Immature natural killer cell (primary cell): ENCODE measurements around the gene APLNR. TPM values are rescaled to one million over a fixed set of nuclear protein-coding genes. Genes with fewer than 3 reads are reported as not detected.

Experiments
- DNase-seq, 3 donors: peaks; one replicate each; pipeline ENCODE4 v3.0.0; 2022; ENCODE audit warnings: mixed read lengths in 1 of 3
- H3K27ac Mint-ChIP-seq, 6 donors: one replicate each; pipeline ENCODE4 v1.8.0; 2020; ENCODE audit warnings: mixed read lengths in 6 of 6, mild to moderate bottlenecking in 5 of 6, inconsistent platforms in 4 of 6, moderate library complexity in 3 of 6
- H3K27me3 Mint-ChIP-seq, 3 donors: one replicate each; pipeline ENCODE4 v1.8.0; 2020 to 2021; ENCODE audit warnings: low read depth in 3 of 3, mild to moderate bottlenecking in 3 of 3, mixed read lengths in 3 of 3, moderate library complexity in 3 of 3, inconsistent platforms in 1 of 3
- H3K36me3 Mint-ChIP-seq, 3 donors: one replicate each; pipeline ENCODE4 v1.8.0; 2020; ENCODE audit warnings: mixed read lengths in 3 of 3, inconsistent platforms in 2 of 3, mild to moderate bottlenecking in 2 of 3
- H3K4me1 Mint-ChIP-seq, 2 donors: one replicate each; pipeline ENCODE4 v1.8.0; 2020; ENCODE audit warnings: inconsistent platforms in 2 of 2, mild to moderate bottlenecking in 2 of 2, mixed read lengths in 2 of 2, moderate library complexity in 1 of 2
- H3K4me3 Mint-ChIP-seq, 5 donors: one replicate each; pipeline ENCODE4 v1.8.0; 2020; ENCODE audit warnings: mild to moderate bottlenecking in 5 of 5, mixed read lengths in 5 of 5, inconsistent platforms in 3 of 5, moderate library complexity in 3 of 5
- H3K9me3 Mint-ChIP-seq, 6 donors: one replicate each; pipeline ENCODE4 v1.8.0; 2020; ENCODE audit warnings: mild to moderate bottlenecking in 6 of 6, mixed read lengths in 6 of 6, inconsistent platforms in 4 of 6, moderate library complexity in 3 of 6
- polyA plus RNA-seq, 3 donors: library from polyadenylated mRNA; unstranded; fragments of 300-500 nt; fragmentation: Illumina TruSeq; gene quantifications; one replicate each; pipeline ENCODE4 v1.2.3, GENCODE V29; 2021

The APLNR gene
- polyA plus RNA-seq, 3 donors from 2014 or later = 0.28 TPM; not detected in 2

DNA sequence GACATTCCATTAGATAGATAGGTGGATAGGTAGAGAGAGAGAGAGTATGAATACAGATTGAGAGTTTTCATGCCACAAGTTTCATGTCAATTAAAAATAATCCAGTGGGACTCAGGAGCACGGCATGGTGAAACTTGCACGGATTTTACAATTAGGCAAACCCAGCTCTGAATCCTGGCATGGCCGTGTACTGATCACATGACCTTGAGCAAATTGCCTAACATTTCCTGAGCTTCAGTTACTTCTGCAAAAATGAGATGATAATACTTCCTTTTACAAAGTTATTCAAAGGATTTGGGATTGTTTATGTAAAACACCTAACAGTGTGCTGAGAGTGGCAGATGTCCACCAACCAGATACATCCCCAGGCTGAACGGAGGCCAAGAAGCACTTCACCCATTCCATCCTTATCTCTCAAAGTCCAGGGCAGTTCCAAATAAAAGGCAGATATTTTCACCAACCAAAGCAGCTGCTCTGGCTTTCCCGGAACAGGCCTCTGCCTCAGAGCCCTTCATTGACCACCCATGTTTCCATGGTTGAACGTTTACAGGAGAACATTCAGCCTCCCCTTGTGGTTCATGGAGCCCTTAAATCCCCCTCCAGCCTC is 17.9 kb downstream of the APLNR start:
- Mint-ChIP-seq H3K9me3 (peaks cover 0 to 3% (median 0%) of the 10 kb centered on the region in 6 donors), H3K4me3 (no peak overlapping the region), H3K4me1 (no peaks in the 10 kb centered on the region), H3K27ac (no peak overlapping the region), H3K27me3 (no peaks in the 10 kb centered on the region), H3K36me3 (no peaks in the 10 kb centered on the region)
- DNase-seq = no peak

DNA sequence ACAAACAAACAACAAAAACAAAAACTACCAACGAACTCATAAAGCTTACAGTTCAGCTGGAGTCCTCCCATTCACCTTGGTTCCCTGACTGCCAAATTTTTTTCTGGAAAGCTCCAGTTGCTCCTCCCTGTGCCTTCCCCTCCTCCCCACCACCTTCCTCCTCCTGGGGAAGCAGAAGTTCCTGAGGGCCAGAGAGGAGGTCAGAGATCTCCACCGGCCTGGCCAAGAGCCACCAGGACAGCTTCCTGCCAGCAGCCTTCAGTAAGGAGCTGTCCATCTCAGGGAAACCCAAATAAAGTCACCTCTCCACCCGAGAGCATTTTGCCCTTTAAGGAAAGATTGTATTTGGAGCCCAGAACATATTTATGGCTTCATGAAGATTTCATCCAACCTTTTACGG is 20.0 kb downstream of the APLNR start:
- DNase-seq = no peak
- H3K4me1 Mint-ChIP-seq = no peaks in the 10 kb centered on the region
- peaks cover 0 to 4% (median 0%) of the 10 kb centered on the region in 6 donors for H3K9me3 Mint-ChIP-seq
- no peak overlapping the region for H3K4me3 Mint-ChIP-seq
- H3K36me3 Mint-ChIP-seq = no peaks in the 10 kb centered on the region
- no peaks in the 10 kb centered on the region for H3K27me3 Mint-ChIP-seq
- H3K27ac Mint-ChIP-seq = no peak overlapping the region

DNA sequence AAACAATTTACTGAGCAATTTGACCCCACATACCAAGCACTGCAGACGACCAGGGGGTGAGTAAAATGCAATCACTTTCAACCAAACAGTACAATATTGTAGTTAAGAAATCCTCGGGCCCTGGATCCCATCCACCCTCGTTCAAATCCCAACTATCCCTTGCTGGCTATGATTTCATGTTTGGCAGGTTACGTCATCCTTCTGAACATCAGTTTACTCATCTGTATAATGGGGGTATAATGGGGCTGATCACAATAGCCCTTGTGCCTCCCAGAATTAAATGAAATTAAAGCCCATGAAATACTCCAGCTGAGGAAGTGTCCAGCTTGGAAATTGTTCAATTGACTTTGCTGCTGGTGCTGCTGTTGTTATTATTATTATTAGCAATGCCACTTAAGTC is 20.6 kb downstream of the APLNR start:
- Mint-ChIP-seq H3K36me3 (no peaks in the 10 kb centered on the region), H3K9me3 (peaks cover 0 to 5% (median 0%) of the 10 kb centered on the region in 6 donors), H3K4me3 (no peak overlapping the region), H3K27ac (no peak overlapping the region), H3K4me1 (no peaks in the 10 kb centered on the region), H3K27me3 (no peaks in the 10 kb centered on the region)
- no peak for DNase-seq

DNA sequence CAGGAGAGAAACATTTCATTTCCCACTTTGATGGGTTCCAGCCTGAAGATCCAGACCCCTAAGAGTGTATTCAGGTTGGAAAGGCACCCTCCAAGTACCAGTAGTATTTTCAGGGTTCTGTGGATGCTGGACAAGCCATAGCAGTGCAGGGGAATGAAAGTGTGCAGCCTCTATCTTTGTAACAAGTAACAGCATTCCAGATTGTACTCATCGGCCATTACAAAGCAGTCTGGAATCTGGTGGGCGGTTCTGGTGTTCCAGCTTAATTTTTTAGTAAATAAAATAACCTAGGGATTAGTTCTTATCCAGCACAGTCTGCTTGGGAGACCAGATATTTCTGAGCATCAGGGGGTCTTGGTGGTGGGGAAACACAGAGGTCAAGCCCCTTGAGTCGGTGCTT is 22.6 kb downstream of the APLNR start:
- Mint-ChIP-seq H3K36me3 (no peaks in the 10 kb centered on the region), H3K4me3 (no peak overlapping the region), H3K9me3 (peaks cover 0 to 4% (median 0%) of the 10 kb centered on the region in 6 donors), H3K4me1 (no peaks in the 10 kb centered on the region), H3K27ac (no peak overlapping the region), H3K27me3 (no peaks in the 10 kb centered on the region)
- DNase-seq = no peak

DNA sequence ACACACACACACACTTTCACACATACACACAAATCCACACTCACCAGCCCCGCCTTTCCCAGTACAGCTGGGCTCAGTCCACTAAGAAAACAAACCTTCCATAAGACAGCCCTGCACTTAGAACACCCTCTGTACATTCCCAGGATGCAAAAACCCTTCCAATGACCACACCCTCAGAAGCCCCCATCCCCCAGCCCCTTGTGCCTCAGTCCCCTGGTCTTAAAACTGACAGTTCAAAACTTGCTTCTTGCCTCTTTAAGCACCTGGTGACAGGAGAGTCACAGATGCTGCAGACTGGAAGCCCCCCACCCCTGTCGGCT is 23.0 kb downstream of the APLNR start:
- Mint-ChIP-seq H3K9me3 (peaks cover 0 to 2% (median 0%) of the 10 kb centered on the region in 6 donors), H3K27ac (no peak overlapping the region), H3K27me3 (no peaks in the 10 kb centered on the region), H3K4me3 (no peak overlapping the region), H3K4me1 (no peaks in the 10 kb centered on the region), H3K36me3 (no peaks in the 10 kb centered on the region)
- DNase-seq = no peak

DNA sequence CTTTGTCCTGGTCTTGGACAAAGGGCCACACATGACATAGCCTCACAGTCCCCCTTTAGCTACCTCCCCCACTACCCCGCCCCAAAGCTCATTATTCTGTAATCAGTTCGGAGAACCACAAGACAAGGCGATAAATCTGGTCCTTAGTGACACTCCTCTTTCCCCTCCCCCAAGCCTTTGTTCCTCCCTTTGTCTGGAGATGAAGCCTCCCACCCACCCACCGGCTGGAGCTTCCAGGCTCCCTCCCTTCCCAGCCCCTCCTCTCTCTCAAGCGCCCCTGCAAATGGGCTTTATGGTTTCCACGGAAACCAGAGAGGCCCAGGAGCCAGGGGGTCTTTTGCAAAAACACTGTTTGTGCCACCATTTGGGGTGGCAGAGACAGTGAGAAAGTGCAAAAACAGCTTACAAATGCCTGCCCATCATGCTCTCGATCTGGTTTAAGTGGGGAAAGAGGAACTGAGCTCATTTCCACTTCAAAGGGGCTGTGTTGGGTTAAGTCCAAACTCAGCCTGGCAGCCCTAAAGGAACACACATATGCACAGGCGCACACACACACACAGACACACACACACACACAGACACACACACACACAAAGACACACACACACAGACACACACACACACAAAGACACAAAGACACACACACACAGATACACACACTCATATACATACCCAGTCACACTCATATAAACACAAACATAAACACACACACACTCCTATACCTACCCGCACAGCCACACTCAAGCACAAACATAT is 23.5 kb downstream of the APLNR start:
- H3K9me3 Mint-ChIP-seq = peaks cover 0 to 2% (median 0%) of the 10 kb centered on the region in 6 donors
- DNase-seq = no peak
- H3K27ac Mint-ChIP-seq = no peak overlapping the region
- no peaks in the 10 kb centered on the region for H3K27me3 Mint-ChIP-seq
- H3K4me1 Mint-ChIP-seq = no peaks in the 10 kb centered on the region
- no peak overlapping the region for H3K4me3 Mint-ChIP-seq
- no peaks in the 10 kb centered on the region for H3K36me3 Mint-ChIP-seq

DNA sequence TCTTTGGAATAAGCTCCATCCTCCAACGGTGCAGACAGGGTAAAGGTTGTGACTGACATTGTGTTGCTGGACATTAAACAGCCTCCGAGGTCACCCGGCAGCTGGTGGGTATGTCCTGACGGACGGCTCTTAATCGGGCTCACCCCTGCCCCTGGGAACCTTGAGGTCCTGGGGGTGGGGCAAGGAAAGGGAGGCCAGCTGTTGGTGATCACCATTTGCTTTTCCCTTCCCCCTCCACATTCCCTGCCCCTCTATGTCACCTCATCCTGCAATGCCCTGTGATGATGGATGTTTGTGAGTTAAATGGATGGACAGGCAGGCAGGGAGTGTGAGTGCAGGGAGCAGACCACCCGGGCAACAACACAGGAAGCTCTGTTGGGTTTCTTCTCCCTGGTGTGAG is 26.3 kb downstream of the APLNR start:
- Mint-ChIP-seq H3K9me3 (peaks cover 0 to 5% (median 0%) of the 10 kb centered on the region in 6 donors), H3K27me3 (peaks cover 0 to 2% (median 0%) of the 10 kb centered on the region in 3 donors), H3K27ac (no peak overlapping the region), H3K36me3 (no peaks in the 10 kb centered on the region), H3K4me1 (no peaks in the 10 kb centered on the region), H3K4me3 (no peak overlapping the region)
- DNase-seq = no peak

DNA sequence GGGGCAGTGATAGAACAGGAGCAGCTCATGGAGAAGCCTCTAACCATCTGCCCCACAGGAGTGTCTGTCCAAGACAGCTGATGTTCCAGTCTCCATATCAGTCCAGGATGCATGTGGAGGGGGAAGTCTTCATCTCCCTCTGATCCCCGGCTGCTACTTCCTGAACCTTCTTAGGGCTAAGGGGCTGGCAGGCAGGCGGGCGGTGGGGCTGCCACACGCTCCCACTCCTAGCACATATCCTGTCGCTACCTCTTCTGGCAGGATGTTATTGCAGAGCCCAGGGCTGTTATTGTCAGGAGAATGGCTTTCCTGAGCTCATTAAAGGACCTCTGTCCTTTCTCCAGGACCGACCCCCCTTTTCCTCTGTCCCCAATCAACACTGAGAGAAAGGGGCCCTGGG is 29.9 kb downstream of the APLNR start:
- no peak overlapping the region for H3K27ac Mint-ChIP-seq
- H3K4me1 Mint-ChIP-seq = no peaks in the 10 kb centered on the region
- no peak for DNase-seq
- H3K27me3 Mint-ChIP-seq = peaks cover 0 to 8% (median 2%) of the 10 kb centered on the region in 3 donors
- no peak overlapping the region for H3K4me3 Mint-ChIP-seq
- H3K9me3 Mint-ChIP-seq = peaks cover 0 to 5% (median 0%) of the 10 kb centered on the region in 6 donors
- H3K36me3 Mint-ChIP-seq = no peaks in the 10 kb centered on the region

DNA sequence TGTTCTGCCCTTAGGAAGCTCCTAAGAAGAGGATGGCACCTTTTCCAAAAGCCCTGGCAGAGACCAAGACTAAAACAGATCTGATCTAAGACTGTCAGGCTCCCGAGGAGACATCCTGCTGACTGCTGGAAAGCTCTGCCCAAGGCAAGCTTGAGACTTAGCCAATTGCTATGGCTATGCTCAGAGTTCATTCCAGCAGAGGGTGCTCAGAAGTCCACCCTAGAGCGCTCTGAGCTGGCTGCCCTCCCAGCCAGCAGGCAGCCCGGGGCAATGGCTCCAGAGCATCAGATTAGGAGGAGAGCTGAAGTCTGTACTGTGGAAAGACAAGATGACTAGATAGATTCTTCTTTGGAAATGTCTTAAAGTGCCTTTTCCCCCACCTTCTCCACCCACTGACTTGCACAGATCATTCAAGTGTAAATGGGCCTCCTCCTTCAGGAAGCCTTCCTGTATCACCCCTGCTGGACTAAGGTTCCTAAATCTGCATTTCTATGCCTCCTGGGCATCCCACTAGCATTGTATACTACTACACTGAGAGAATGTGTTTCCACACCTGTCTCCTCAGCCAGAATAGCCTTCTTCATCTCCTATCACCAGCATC is 31.9 kb downstream of the APLNR start:
- no peak overlapping the region for H3K4me3 Mint-ChIP-seq
- H3K9me3 Mint-ChIP-seq = peaks cover 0 to 3% (median 0%) of the 10 kb centered on the region in 6 donors
- H3K27ac Mint-ChIP-seq = no peak overlapping the region
- H3K36me3 Mint-ChIP-seq = no peaks in the 10 kb centered on the region
- H3K4me1 Mint-ChIP-seq = no peaks in the 10 kb centered on the region
- peaks cover 0 to 8% (median 2%) of the 10 kb centered on the region in 3 donors for H3K27me3 Mint-ChIP-seq
- DNase-seq = no peak

DNA sequence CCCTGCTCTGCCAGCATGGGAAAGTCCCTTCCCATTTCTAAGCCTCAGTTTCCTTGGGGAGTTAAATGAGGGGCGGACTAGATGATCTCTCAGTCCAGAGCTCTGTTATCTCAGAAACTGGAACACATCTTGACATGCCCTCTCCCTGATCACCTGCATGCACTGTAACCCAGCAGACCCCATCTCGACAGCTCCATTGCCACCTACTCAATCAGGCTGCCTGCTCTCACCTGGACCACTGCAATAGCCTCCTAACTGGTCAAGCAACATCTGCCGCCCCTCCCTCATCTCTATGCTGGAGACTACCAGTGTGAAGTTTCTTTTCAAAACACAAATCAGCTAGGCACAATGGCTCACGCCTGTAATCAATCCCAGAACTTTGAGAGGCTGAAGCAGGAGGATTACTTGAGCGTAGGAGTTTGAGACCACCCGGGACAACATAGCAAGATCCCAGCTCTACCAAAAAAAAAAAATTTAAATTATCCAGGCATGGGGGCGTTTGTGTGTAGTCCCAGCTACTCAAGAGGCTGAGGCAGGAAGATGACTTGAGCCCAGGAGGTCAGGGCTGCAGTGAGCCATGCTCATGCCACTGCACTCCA is 33.1 kb downstream of the APLNR start:
- Mint-ChIP-seq H3K4me3 (no peak overlapping the region), H3K27me3 (peaks cover 0 to 8% (median 3%) of the 10 kb centered on the region in 3 donors), H3K4me1 (no peaks in the 10 kb centered on the region), H3K27ac (no peak overlapping the region), H3K9me3 (peaks cover 0 to 3% (median 0%) of the 10 kb centered on the region in 6 donors), H3K36me3 (no peaks in the 10 kb centered on the region)
- DNase-seq = no peak

DNA sequence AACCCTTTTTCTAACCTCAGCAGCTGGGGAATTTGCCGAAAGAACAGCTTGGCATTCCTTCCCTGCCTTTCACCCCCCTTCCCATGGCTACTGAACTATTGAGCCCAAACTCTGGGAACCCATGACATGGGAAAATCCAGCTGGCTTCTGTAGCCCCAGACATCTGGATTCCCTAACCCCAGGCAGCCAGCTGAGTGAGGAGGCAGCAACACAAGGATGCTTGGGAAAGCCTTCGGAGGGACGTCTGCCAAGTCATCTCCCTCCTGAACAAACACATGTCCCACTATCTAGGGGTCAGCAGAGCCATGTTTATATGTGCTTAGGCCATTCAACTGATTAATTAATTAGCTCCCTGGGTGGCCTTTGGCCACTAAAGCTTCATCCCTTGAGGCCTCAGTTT is 33.7 kb downstream of the APLNR start:
- no peak for DNase-seq
- H3K27me3 Mint-ChIP-seq = peaks cover 1 to 8% (median 3%) of the 10 kb centered on the region in 3 donors
- no peaks in the 10 kb centered on the region for H3K4me1 Mint-ChIP-seq
- H3K27ac Mint-ChIP-seq = no peak overlapping the region
- no peak overlapping the region for H3K4me3 Mint-ChIP-seq
- H3K36me3 Mint-ChIP-seq = no peaks in the 10 kb centered on the region
- H3K9me3 Mint-ChIP-seq = peaks cover 0 to 3% (median 0%) of the 10 kb centered on the region in 6 donors

DNA sequence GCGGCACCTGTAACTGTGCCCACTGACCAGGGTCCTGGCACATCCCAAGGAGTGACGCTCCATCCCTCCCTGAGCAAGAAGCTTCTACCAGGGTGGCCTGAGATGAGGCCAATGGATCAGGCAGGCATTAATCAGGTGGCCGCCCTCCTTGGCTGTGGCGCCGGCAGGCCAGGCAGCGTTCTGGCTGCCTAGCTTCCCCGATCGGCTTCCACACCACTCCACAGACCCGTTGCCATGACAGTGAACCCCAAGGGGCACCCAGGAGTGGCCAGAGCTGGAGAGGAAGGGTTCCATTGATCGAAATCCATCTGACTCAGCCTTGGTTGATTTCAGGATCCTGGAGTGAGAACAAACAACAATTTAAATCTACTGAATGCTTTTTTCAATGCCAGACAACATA is 34.8 kb downstream of the APLNR start:
- no peak overlapping the region for H3K27ac Mint-ChIP-seq

DNA sequence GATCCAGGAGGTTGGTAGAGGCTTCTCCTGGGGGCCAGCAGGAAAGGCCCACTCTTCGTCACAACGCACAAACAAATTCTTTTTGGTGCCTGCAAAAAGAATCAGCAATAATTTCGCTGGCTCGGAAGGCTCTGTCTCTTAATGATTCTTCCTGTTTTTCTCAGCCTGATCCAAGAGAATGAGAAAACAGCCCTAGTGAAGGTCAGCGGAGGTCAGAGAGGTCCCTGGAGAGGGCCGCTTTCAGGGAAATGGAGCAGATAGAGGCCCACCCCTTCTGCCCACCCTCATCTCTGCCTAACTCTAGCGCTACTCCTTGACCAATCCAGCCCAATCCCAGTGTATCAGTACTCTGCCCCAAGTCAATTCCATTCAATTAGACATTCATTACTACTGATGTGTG is 36.1 kb downstream of the APLNR start:
- no peak overlapping the region for H3K4me3 Mint-ChIP-seq
- peaks cover 1 to 10% (median 4%) of the 10 kb centered on the region in 3 donors for H3K27me3 Mint-ChIP-seq
- no peaks in the 10 kb centered on the region for H3K36me3 Mint-ChIP-seq
- H3K27ac Mint-ChIP-seq = no peak overlapping the region
- H3K4me1 Mint-ChIP-seq = no peaks in the 10 kb centered on the region
- no peaks in the 10 kb centered on the region for H3K9me3 Mint-ChIP-seq
- DNase-seq = no peak

More for the DNA sequence above, 34.8 kb downstream of the APLNR start:
- Mint-ChIP-seq H3K27me3 (peaks cover 1 to 7% (median 3%) of the 10 kb centered on the region in 3 donors), H3K9me3 (peaks cover 0 to 3% (median 0%) of the 10 kb centered on the region in 6 donors), H3K4me3 (no peak overlapping the region), H3K36me3 (no peaks in the 10 kb centered on the region), H3K4me1 (no peaks in the 10 kb centered on the region)
- DNase-seq = no peak

DNA sequence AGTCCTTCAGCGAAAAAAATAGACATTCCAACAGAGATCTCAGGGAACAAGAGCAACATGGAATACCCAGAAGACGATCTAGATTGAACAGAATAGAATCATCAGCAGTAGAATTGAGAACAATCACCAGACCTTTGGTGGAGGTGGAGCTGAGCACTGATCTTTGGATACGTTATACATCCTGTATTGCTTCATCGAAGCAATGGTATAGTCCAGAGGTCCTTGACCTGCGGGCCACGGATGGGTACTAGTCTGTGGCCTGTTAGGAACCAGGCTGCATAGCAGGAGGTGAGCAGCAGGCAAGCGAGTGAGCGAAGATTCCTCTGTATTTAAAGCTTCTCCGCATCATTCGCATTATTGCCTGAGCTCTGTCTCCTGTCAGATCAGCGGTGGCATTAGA is 37.7 kb downstream of the APLNR start:
- Mint-ChIP-seq H3K4me1 (no peaks in the 10 kb centered on the region), H3K4me3 (no peak overlapping the region), H3K27ac (no peak overlapping the region), H3K36me3 (no peaks in the 10 kb centered on the region), H3K9me3 (no peaks in the 10 kb centered on the region), H3K27me3 (peaks cover 1 to 7% (median 4%) of the 10 kb centered on the region in 3 donors)
- DNase-seq = no peak
